HG02970 (cell line): ENCODE results near the gene PHOSPHO1.
"Not testable (repeated sequence)": the region's sequence is repeated elsewhere in the genome, so short reads cannot be mapped to it uniquely, and the experiment has no call there.

Experiments
- ATAC-seq: cut with Tn5 transposase; IDR thresholded peaks from one replicate; pipeline ENCODE4 v1.9.1; 2021; ENCODE audit warnings: mild to moderate bottlenecking, moderate library complexity, moderate number of reproducible peaks; ENCODE audit not compliant: unreplicated experiment, low FRiP score

PHOSPHO1 gene

DNA sequence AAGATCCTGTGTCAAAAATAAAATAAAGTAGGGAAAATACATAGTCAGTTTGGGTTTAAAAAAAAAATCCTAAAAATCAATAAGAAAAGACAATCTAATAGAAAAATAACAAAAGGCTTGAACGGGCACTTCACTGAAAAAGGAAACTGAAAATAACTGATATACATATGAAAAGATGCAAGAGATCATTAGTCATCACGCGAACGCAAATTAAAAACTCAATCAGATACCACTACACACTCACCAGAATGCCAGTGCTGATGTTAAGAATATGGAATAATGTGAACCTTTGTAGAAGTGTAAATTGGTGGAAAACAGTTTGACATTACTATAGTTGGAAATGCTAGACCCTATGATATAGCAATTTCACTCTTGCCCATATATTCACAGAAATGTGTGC is 34.8 kb downstream of the PHOSPHO1 start:
- no peak for ATAC-seq

DNA sequence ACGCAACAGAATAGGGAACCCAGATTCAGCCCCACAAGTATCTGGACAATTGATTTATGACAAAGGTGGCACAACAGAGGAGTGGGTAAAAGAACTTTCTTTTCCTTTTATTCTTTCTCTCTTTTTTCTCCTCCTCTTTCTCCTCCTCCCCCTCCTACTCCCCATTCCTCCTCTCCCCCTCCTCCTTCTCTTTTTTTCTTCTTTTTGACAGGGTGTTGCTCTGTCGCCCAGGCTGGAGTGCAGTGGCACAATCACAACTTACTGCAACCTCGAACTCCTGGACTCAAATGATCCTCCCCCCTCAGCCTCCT is 36.3 kb downstream of the PHOSPHO1 start:
- no peak for ATAC-seq

DNA sequence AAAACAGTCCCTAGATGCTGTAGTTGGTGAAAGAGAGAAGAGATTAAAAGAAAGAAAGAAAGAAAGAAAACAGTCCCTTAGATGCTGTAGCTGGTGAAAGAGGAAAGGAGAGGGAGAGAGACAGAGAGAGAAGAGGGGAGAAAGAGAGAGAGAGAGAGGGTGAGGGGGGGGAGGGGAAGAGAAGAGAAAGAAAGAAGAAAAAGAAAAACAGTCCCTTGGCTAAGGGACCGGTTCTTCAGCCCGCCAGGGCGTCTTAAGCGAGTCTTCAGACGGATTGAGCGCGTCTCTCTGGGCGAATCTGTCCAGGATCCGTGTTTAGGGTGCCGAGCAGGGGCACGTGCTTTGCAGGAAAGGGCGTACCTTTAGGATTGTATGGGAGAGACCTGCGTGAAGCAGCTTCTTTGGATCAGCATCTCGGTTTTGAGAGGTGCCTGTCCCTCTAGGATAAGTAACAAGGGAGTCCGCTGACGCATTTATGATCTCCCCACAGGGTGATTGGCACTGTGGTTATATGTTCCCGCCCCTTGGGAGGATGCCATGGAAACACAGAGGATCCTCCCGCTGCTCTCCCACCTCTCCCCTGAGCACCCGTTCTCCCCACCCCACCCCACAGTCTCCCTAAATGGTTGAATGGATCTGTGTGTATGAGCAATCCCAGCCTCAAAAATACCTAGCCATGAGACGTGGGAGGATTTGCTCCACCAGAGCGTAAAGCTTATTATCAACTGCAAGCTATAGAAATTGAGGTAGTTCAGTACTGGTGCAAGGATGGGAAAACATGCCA is 36.9 kb downstream of the PHOSPHO1 start:
- ATAC-seq = no peak

DNA sequence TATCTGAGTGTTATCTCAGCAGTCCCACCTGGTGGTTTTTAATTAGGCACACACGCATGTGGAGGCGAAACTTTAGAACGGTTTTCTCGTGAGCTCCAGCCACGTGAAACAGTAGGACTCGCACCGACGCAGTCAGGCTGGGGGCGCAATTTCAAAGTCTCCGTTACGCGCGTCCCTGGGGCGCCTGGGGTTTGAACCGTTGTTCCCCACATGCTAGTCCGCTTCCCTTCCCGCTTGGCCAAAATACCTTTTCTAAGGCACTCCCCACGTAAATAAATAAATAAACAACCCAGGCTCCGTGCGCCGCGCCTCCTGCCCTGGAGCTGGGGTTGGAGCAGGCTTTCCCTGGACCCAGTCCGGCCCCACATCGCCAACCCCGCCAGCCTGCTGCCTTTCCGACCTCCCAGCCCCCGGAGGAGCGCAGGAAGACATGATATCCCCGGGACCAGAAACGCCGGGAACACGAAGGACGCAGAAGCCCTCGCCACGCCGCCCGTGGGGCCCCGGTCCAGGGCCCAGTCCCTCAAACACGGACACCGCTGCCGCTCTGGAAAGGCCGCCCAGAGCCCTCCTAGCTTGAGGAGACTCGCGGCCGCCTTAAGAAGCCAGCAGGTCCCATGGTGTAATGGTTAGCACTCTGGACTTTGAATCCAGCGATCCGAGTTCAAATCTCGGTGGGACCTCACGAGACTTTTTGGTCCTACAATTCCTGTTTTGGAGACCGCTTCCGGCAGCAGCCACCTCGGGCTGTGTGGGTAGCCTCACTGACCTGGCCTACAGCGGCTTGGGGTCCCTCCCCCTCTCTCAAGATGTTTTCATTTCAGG is 38.5 kb downstream of the PHOSPHO1 start:
- ATAC-seq = peak; percentile 49

DNA sequence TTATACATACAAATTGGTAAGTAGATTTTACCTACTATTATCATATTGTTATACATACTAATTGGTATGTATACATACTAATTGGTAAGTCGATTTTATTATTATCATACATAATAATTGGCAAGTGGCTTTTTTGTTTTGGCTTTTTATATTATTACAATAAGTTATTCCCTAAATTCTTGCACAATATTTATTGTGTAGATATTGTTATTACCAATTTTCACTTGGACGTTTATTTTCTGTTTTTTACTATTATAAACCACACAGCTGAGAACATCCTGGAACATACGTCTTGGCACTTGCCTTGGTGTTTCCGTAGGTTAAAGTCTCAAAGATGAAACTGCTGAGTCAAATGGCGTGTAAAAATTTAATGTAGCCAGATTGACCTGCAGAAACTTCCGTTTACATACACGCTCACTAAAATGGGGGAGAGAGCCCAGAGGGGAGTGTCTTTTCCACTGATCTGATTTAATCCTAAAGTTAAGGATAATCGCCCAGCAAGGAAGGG is 39.1 kb downstream of the PHOSPHO1 start:
- ATAC-seq = peak; percentile 3

DNA sequence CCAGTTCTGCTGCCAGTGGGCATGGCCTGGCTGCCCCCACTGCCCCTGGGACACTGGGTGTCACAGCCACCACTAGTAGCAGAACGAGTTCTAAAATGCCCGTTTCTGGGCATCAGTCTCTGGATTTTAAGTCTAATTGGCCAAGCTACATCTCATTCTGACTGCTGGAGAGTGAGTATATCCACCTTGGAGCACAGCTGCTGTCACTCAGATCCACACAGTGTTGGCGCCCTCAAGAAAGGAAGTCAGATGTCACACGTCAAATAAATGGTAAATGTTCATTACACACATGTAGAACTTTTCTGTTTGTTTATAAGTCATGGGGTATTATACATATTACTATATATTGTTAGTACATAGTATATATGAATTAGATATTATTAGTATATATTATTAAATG is 39.7 kb downstream of the PHOSPHO1 start:
- ATAC-seq = no peak

DNA sequence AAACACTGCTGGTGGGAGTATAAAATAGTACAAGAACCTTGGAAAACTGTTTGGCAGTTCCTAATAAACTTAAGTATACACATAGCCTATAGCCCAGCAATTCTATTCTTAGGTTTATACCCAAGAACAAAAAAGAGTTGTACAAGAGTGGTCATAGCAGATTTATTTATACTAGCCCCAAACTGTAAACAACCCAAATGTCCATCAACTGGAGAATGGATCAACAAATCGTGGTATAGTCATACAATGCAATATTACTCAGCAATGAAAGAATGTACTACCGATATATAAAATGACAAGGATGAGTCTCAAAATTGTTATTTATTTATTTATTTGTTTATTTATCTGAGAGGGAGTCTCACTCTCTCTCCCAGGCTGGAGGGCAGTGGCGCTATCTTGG is 43.3 kb downstream of the PHOSPHO1 start:
- no peak for ATAC-seq

DNA sequence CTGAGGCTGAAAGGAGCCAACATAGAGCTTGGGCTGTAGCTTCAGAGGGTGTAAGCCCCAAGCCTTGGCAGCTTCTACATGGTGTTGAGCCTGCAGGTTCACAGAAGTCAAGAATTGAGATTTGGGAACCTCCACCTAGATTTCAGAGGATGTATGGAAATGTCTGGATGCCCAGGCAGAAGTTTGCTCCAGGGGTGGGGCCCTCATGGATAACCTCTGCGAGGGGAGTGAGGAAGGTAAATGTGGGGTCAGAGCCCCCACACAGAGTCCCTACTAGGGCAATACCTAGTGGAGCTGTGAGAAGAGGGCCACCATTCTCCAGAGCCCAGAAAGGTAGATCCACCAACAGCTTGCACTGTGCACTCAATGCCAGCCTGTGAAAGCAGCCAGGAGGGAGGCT is 45.2 kb downstream of the PHOSPHO1 start:
- ATAC-seq = not testable (repeated sequence)

DNA sequence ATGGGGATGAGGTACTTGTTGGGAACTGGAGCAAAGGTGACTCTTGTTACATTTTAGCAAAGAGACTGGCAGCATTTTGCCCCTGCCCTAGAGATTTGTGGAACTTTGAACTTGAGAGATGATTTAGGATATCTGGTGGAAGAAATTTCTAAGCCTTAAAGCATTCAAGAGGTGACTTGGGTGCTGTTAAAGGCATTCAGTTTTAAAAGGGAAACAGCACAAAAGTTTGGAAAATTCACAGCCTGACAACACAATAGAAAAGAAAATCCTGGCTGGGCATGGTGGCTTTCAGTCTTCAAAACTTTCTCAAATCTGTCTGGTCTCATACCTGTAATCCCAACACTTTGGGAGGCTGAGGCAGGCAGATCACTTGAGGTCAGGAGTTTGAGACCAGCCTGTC is 46.1 kb downstream of the PHOSPHO1 start:
- ATAC-seq = not testable (repeated sequence)

DNA sequence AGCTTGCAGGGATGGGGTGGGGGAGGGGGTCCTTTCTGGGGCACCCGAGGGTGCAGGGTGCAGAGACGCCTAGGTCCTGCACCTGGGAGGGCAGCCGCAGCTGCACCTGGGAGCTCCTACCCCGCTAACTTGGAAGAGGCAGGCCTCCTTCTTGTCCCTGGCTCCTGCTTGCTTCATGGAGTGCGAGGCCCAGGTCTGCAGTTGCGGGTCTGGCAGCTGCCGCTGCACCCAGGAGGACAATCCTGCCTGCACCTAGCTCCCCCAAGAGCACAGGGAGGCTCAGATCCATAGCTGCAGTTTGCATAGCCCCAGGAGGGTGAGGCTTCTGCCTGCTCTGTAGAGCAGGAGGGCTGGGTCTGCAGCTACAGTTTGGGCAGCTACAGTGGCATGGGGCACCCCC is 46.8 kb downstream of the PHOSPHO1 start:
- ATAC-seq = no peak

DNA sequence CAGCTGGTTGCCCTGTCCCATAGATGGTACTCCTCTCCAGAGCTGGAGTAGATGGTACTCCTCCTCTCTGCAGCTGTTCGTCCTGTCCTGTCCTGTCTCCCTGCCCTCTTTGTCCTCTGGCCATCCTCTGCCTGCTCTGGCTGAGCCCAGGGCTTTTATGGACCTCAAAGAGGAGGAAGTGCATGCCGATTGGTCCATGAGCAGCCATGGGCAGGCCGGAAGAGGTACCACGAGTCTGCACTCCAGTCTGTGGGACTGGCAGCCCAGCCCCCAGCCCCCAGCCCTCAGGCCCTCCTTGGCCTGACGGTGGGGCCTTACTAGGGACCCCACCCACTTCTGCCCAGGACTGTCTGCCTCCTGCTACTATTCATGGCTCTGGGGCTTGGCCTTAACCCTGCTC is 47.2 kb downstream of the PHOSPHO1 start:
- no peak for ATAC-seq

DNA sequence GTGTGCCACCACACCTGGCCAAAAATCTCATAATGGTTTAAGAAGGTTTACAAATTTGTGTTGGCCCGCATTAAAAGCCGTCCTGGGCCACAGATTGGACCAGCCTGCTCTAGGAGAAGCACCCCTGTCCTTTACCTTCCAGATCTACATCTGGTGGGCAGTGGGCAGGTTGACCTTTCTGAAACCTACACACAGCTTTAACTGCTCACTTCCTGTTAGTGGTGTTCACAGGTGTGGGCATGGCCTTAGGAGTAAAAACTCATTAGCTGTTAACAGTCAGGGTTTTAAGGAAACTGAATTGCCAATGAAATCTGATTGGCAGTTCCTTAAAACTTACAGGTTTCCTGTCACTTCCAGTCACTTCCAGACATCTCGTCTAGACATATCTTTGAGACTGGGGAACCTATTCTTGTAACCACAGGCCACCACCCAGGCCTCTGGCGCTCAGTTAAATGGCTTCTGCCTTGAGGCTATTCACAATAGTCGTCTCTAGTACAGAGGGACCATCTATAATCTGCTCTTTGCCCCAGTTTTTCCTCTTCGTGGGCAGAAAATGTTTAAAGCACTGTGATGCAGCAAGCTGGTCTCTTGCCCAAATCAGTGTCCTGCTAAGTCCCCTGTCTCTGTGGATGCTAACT is 49.5 kb downstream of the PHOSPHO1 start:
- ATAC-seq = no peak

DNA sequence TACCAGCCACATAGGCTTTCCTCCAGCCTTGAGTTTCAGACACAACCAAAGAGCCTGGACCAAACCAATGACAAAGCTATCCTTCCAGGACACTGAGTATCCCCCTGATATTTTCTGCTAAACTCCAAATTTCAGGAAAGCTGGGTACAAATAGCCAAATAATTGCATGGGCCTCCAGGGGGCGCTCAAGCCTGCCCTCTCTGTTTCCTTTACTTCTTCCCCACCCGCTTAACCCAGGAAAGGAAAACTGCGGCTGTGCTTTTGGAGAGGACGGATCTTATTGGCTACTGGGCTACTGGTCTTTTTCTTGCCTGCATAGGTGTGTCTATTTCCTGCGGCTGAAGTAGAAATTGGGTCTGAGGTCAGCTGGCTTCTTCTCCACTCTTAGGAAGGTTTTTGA is 50.3 kb downstream of the PHOSPHO1 start:
- no peak for ATAC-seq

DNA sequence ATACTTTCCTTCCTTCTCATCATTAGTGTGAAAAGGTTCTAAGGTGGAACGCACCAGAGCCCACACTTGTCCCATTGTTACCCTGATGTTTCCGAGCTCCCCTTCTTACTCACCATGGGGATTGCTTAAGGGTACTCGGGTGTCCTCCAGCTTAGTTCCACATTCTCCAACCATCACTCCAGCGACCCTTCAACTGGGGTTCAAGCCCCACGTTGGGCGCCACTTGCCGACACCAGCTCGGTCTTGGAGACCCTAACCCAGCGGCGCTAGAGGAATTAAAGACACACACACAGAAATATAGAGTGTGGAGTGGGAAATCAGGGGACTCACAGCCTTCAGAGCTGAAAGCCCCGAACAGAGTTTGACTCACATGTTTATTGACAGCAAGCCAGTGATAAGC is 54.6 kb downstream of the PHOSPHO1 start:
- ATAC-seq = not testable (repeated sequence)
